Gastrocnemius medialis (tissue), 4 donors: Measurements from ENCODE around the gene GGACT. TPM values are rescaled to one million over a fixed set of nuclear protein-coding genes. Genes with fewer than 3 reads are reported as not detected.

Experiments used
- ATAC-seq, 2 donors: fragments of 150-250 bp; one replicate each; pipeline ENCODE4 v1.9.1; 2016
- DNase-seq, 2 donors: peaks; one replicate each; pipeline ENCODE4 v3.0.0-alpha.2; 2019
- H3K27ac ChIP-seq, 4 donors: fragments of 200-600 bp; sonication (generic); 1 replicate in 1 of 4; 2 replicates in 3 of 4; pipeline ENCODE4 v1.5.1; 2016 to 2018; ENCODE audit warnings: mild to moderate bottlenecking in 2 of 4, moderate library complexity in 1 of 4
- H3K27me3 ChIP-seq, 3 donors: fragments of 200-600 bp; sonication (generic) in 2 of 3; 1 replicate in 1 of 3; 2 replicates in 2 of 3; pipeline versions ENCODE4 v1.5.1 to v1.6.0; 2016 to 2019; ENCODE audit warnings: mild to moderate bottlenecking in 1 of 3, moderate library complexity in 1 of 3
- H3K36me3 ChIP-seq, 2 donors: fragments of 200-600 bp; sonication (generic) in 1 of 2; one replicate each; pipeline ENCODE4 v1.5.1; 2017 to 2018
- H3K4me1 ChIP-seq, 2 donors: fragments of 200-600 bp; sonication (generic) in 1 of 2; one replicate each; pipeline ENCODE4 v1.5.1; 2016 to 2017; ENCODE audit warnings: mild to moderate bottlenecking in 2 of 2
- H3K4me3 ChIP-seq, 4 donors: fragments of 200-600 bp; sonication (generic) in 3 of 4; 1 replicate in 1 of 4; 2 replicates in 3 of 4; pipeline ENCODE4 v1.5.1; 2016 to 2019; ENCODE audit warnings: mild to moderate bottlenecking in 2 of 4
- H3K9me3 ChIP-seq, 3 donors: fragments of 200-600 bp; sonication (generic) in 2 of 3; 1 replicate in 1 of 3; 2 replicates in 2 of 3; pipeline ENCODE4 v1.5.1; 2016 to 2019
- POLR2A ChIP-seq, 2 donors: fragments of 450-650 bp; IDR thresholded peaks; one replicate each; pipeline ENCODE4 v1.6.1; 2017; ENCODE audit warnings: antibody characterized with exemption in 2 of 2, mild to moderate bottlenecking in 2 of 2, moderate library complexity in 2 of 2
- in situ Hi-C, 4 donors: fragments of 200-750 bp; cut with MboI; loops; one replicate each; pipeline versions ENCODE4 v1.15.0 to v1.8.0; 2017; ENCODE audit warnings: low sequenced_read_pairs in 4 of 4
- intact Hi-C: fragments of 100-400 bp; cut with DNase I; formaldehyde crosslinking; loops from one replicate; pipeline ENCODE4 v1.15.1; 2023; ENCODE audit warnings: low total_unique reads
- total RNA-seq, 4 donors: library from RNA; depleted of rRNA; stranded (reverse); fragments of >200 nt; gene quantifications; one replicate each; pipeline versions ENCODE4 v1.1.0 to v1.2.3, GENCODE V29; 2016
- TF ChIP-seq, protein P1 (sequence below), 5 experiments: fragments of 450-650 bp in 3 of 5; fragments of 200-600 bp in 2 of 5; sonication (generic) in 2 of 5; IDR thresholded peaks in 4 of 5; conservative IDR thresholded peaks in 1 of 5; 1 replicate in 4 of 5; 2 replicates in 1 of 5; pipeline ENCODE4 v1.5.1; 2016 to 2019; ENCODE audit warnings: antibody characterized with exemption in 5 of 5, mild to moderate bottlenecking in 3 of 5, moderate library complexity in 3 of 5

The GGACT gene
- total RNA-seq, 4 donors from 2014 or later, result 0.56 to 1.5 (median 0.83) TPM

DNA sequence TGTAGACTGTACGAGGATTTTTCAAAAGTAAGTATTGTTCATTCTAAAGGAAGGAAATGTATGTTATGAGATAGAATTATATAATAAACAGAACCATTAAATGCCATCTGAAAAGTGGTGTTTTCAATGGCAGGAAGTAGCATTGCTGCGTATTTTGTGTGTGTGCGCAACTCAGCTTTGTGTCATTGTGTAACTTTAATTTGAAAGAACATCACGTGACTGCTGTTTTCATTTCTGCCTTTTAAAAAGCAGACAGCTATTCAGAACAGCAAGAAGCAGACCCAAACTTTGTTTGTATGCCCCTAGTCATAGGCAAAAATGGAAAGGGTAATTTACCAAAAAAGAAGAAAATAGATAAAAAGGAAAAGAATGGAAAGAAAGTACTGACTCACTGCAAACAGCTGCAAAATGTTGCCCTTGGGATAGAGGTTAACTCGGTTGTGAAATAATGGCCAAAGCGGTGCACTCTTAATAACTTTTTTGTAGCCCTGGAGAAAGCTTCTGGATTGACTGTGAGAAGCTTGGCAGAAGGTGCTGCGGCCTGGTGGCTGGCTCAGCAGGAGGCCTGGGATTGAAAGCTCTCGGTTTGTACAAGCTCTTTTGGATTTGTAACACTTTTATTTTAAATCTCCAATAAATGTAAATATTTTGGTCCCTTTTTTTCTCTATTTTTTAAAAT lies 97.3 kb downstream of the GGACT start:
- H3K36me3 ChIP-seq, result no peaks in the 10 kb centered on the region
- no peak overlapping the region for H3K4me3 ChIP-seq
- no peaks in the 10 kb centered on the region for H3K9me3 ChIP-seq
- peak; percentile 29 to 46 for DNase-seq
- peak overlapping the region in 3 of 4 donors; percentile 31 to 36 (median 33) for H3K27ac ChIP-seq
- H3K4me1 ChIP-seq, result no peaks in the 10 kb centered on the region
- intact Hi-C loops, result loop anchor here (5.0 kb wide), 1 partner anchor 99 kb away; no protein-coding TSS in a partner anchor
- H3K27me3 ChIP-seq, result no peaks in the 10 kb centered on the region
- in situ Hi-C loops, result no loop called here
- ATAC-seq, result peak; percentile 66 to 77
- no peak for TF ChIP-seq POLR2A (IDR thresholded peaks at IDR 0.05)
- TF ChIP-seq, protein P1, sequence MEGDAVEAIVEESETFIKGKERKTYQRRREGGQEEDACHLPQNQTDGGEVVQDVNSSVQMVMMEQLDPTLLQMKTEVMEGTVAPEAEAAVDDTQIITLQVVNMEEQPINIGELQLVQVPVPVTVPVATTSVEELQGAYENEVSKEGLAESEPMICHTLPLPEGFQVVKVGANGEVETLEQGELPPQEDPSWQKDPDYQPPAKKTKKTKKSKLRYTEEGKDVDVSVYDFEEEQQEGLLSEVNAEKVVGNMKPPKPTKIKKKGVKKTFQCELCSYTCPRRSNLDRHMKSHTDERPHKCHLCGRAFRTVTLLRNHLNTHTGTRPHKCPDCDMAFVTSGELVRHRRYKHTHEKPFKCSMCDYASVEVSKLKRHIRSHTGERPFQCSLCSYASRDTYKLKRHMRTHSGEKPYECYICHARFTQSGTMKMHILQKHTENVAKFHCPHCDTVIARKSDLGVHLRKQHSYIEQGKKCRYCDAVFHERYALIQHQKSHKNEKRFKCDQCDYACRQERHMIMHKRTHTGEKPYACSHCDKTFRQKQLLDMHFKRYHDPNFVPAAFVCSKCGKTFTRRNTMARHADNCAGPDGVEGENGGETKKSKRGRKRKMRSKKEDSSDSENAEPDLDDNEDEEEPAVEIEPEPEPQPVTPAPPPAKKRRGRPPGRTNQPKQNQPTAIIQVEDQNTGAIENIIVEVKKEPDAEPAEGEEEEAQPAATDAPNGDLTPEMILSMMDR (IDR thresholded peaks at IDR 0.05 in 4 of 5, conservative IDR thresholded peaks at IDR 0.05 in 1 of 5), result no peak

DNA sequence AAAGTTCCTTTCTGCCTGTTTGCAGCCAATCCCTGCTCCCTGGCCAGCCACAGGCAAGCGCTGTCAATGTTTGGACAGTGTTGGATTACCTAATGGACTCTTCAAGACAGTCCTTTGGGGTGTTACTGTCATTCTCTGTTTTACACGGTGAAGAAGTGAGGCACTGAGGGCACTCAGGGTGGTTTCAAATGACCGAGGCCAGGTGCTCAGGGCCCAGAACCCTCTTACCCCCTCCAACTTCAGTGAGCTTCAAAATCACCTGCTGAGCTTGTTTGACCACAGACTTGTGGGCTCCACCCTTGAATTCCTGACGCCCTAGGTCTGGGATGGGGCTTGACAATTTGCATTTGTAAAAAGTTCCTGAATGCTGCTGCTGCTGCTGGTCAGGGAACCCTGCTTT lies 97.9 kb downstream of the GGACT start:
- ATAC-seq, result no peak
- Histone ChIP-seq H3K36me3 (no peaks in the 10 kb centered on the region), H3K9me3 (no peaks in the 10 kb centered on the region), H3K27ac (peak overlapping the region in 2 of 4 donors; percentile 25 to 31), H3K4me1 (no peaks in the 10 kb centered on the region), H3K4me3 (no peak overlapping the region), H3K27me3 (no peaks in the 10 kb centered on the region)
- DNase-seq, result no peak
- in situ Hi-C loops, result no loop called here
- TF ChIP-seq, protein P1 (IDR thresholded peaks at IDR 0.05 in 4 of 5, conservative IDR thresholded peaks at IDR 0.05 in 1 of 5), result no peak
- TF ChIP-seq POLR2A (IDR thresholded peaks at IDR 0.05), result no peak
- intact Hi-C loops, result loop anchor here (5.0 kb wide), 1 partner anchor 98 kb away; no protein-coding TSS in a partner anchor

DNA sequence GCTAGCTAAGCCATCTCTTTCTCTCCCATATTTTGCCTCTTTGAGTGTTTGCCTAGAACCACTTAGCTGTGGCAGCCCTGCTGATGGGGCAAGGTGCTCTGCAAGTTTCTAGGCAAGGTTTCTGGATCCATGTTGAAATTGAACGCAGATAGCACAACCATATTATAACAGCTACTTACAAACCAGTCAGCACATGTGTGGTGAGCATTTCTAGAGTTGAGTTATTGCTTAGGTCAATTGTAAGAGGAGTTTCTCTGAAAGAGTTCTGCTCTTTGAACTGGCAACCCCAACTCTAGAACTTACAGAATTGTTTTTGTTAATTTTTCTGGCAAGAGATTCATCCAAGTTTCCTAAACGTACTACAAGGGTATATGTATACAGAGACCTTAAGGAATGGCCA lies 103.3 kb downstream of the GGACT start:
- in situ Hi-C loops (no loop called here), intact Hi-C loops (no loop called here)
- H3K27me3 ChIP-seq, result no peaks in the 10 kb centered on the region
- no peaks in the 10 kb centered on the region for H3K9me3 ChIP-seq
- no peaks in the 10 kb centered on the region for H3K4me1 ChIP-seq
- no peak for DNase-seq
- no peak for TF ChIP-seq POLR2A (IDR thresholded peaks at IDR 0.05)
- TF ChIP-seq, protein P1 (IDR thresholded peaks at IDR 0.05 in 4 of 5, conservative IDR thresholded peaks at IDR 0.05 in 1 of 5), result no peak
- no peak overlapping the region for H3K4me3 ChIP-seq
- H3K27ac ChIP-seq, result no peak overlapping the region
- H3K36me3 ChIP-seq, result no peaks in the 10 kb centered on the region
- no peak for ATAC-seq

DNA sequence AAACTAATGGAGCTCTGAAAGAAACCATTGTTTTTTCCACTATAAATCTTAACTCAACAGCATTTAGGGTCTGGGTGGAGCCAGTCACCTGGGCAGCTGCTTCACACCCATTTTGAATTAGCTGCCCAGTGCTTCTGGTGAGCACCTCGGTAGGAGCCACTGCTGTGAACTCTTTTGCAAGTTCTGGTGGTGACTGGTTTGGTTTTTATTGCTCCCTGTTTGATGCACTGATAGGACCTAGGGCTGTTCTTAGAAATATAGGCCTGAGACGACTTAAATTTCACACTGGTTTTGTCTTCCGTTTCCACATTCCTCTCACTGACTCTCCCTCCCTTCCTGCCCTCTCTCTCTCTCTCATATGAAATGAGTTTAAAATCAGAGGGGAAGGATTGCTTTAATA lies 103.9 kb downstream of the GGACT start:
- Histone ChIP-seq H3K4me3 (no peak overlapping the region), H3K9me3 (no peaks in the 10 kb centered on the region), H3K4me1 (no peaks in the 10 kb centered on the region), H3K27ac (no peak overlapping the region), H3K36me3 (no peaks in the 10 kb centered on the region), H3K27me3 (no peaks in the 10 kb centered on the region)
- intact Hi-C loops (no loop called here), in situ Hi-C loops (no loop called here)
- TF ChIP-seq POLR2A (IDR thresholded peaks at IDR 0.05), result no peak
- TF ChIP-seq, protein P1 (IDR thresholded peaks at IDR 0.05 in 4 of 5, conservative IDR thresholded peaks at IDR 0.05 in 1 of 5), result no peak
- ATAC-seq (no peak), DNase-seq (no peak)
